GM19043 (cell line): ENCODE data around the gene KIAA0825.

Experiments
- ATAC-seq: cut with Tn5 transposase; IDR thresholded peaks from one replicate; pipeline ENCODE4 v1.9.1; 2021; ENCODE audit warnings: low read depth; ENCODE audit not compliant: unreplicated experiment

Gene KIAA0825, protein sequence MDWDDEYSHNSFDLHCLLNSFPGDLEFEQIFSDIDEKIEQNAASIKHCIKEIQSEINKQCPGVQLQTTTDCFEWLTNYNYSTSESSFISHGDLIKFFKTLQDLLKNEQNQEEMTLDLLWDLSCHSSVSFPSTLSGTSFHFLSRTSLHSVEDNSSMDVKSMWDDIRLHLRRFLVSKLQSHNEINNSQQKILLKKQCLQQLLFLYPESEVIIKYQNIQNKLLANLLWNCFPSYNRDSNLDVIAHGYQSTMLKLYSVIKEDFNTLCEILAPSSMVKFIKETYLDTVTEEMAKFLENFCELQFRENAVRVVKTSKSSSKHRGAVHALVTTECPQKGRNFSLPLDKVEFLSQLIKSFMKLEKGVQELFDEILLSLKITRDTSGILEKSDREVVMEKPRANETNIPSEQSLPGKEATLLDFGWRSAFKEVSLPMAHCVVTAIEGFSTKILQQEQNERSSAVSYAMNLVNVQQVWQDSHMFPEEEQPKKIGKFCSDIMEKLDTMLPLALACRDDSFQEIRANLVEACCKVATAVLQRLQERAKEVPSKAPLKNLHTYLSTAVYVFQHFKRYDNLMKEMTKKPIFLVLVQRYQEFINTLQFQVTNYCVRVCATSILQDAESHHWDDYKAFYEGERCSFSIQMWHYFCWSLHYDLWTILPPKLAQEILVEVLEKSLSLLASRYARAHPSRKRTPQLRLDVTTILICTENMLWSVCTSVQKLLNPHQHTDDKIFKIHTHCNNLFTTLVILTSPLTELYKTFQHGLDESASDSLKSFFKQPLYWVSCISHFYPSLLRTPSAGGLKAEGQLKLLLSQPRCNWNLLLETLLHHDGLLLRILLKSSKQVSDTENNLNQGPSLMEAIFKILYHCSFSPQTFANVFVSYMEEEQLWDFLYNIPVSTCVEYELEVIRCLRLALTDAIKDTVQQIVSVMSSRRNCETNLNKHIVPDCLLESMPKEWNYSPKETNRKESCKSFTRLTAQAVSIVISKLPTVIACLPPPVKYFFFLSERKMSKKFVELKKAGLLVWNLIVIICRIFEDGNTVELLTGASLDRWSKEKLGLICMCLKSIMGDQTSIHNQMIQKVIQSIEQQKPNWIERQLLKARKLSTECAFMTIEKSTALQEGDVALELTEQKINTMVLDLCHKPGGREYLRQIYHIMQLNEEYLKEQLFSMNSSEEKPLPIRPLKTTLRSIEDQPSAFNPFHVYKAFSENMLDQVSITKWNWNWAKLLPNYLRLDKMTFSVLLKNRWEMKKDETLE (N-terminal part only)

DNA sequence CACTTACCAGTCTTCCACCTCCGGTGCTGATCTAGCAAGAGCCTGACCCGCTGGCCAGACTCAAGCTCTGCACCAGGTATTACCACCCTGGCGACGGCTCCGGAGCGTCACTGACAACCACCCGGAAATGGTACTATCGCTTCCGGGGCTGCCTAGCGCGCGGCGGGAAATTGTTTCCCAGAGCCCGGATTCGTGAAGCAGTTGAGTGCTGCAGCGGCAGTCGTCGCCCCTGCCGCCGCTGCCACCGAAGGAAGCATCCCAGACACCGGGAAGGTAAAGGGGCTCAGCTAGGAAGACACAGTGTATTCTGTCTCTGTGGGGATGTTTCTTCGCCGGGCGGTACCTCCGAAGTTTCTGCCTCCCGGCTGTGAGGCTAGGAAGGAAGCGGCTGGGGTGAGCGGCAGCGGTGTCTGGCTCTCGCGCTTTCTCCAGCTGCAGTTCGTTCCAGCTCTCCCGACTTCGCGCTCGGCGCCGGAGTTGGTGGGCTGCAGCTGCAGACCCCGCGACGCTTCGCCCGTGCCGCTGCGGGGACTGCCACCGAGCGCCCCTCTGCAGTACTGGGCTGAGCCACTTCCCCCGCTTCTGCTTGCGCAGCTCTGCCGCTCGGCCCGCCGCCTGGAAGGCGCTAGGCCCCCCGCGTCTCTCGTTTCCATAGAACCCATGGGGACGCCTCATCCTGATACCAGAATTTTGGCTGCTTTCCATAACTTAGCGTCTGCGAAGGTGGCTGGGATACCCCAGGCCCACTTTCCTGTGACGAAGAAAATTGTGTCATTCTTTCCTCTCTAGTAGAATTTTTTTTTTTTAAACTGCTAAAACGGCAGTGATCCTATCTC, at the start of gene KIAA0825, which contains the start of gene SLF1:
KIAA0825 (minus strand) TSS at position 112 of the 836 bp plus-strand sequence. CDS start 81,478 bp downstream, outside the sequence.
SLF1 (plus strand) TSS at position 177 of the 836 bp plus-strand sequence. CDS start 10,142 bp downstream, outside the sequence.
- ATAC-seq: peak; percentile 95

- ATAC-seq: no peak
Measured at GRCh38 chr5:94667937-94668336, 49.5 kb upstream of the KIAA0825 start.

- ATAC-seq: no peak
Measured at GRCh38 chr5:94661086-94661485, 42.7 kb upstream of the KIAA0825 start.

GRCh38 chr5:94660506-94660905, 42.1 kb upstream of the KIAA0825 start:
- ATAC-seq: no peak

- no peak for ATAC-seq
Measured at GRCh38 chr5:94658272-94658671, 39.9 kb upstream of the KIAA0825 start.

- ATAC-seq: no peak
Measured at GRCh38 chr5:94649874-94650273, 31.5 kb upstream of the KIAA0825 start.

- no peak for ATAC-seq
Measured at GRCh38 chr5:94646758-94647157, 28.4 kb upstream of the KIAA0825 start.

DNA sequence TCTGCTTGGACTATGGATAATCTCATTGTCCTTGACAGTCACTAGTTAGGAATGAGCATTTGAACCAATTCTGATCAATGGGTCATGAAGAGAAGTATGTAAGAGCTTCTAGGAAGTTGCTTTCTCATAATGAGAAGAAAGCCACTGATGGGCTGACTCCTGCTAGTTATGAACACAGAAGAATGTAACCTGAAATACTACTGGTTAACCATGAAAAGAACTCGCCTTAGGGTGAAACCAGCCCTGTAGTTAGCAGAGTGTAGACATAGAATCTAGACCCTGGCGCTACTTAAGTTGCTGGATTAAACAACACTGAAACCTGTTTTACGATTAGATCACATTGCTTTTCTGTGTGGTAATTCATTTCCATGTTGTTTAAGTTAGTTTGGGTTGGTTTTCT, 26.6 kb upstream of the KIAA0825 start:
- ATAC-seq: no peak

- no peak for ATAC-seq
Measured at GRCh38 chr5:94640176-94640575, 21.8 kb upstream of the KIAA0825 start.

GRCh38 chr5:94632024-94632423, 13.6 kb upstream of the KIAA0825 start:
- ATAC-seq: peak; percentile 99

DNA sequence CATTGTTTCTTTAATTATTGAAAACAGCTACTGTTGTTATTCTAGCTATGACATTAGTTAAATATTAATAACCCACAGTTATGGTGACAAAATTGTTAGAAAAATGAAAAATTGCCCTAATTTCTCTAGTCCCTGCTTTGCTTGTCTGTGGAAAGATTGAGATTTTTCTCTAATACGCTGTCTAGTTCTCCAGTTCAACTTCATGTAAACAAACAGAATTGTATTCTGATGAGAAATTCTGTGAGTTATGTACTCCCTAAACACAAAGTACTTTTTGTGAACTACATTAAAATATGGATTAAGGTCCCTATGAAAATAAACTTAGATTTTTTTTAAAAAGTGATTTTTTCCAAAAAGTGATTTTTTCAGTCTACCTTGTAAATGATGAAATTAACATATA, 8.8 kb upstream of the KIAA0825 start:
- ATAC-seq: no peak

- no peak for ATAC-seq
Measured at GRCh38 chr5:94623877-94624276, 5.5 kb upstream of the KIAA0825 start.

DNA sequence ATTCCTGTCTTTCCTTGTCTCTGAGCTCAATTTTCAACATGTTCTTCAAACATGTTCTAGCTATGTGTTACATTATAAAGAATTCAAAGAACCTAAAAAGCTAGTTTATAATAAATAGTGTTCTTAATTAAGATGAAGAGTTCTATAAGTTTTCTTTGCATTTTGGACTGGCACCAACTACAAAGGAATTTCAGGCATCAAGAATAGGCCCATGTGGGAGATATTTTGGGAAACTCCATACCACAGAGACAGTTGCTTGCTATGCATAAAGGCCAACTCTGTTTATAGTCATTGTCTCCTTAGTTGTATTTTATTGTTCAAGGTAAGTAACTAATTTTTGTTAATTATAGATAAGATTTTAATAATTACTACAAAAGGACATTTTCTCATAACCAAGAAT, 4.6 kb upstream of the KIAA0825 start:
- ATAC-seq: no peak

- no peak for ATAC-seq
Measured at GRCh38 chr5:94621763-94622162, 3.4 kb upstream of the KIAA0825 start.

DNA sequence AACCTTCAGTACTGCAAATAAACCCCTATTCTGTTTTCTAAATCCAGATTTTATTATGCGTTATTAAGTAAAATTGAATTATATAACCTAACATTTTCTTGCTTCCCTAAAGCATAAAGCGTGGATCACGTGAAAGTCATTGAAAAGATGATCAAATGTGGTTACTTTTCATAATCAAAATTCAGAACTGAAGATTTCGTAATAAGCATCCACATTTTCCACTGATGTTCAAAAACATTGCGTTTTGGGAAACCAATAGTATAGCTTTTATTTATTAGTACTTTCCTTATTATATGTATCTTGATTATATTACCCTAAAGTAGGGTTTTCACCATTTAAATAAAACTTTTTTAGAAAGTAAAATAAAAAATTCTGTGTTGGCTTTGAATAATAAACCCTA, 1.9 kb upstream of the KIAA0825 start:
- ATAC-seq: no peak

- ATAC-seq: peak; percentile 22
Measured at GRCh38 chr5:94618029-94618492, 343 bp downstream of the KIAA0825 start.

DNA sequence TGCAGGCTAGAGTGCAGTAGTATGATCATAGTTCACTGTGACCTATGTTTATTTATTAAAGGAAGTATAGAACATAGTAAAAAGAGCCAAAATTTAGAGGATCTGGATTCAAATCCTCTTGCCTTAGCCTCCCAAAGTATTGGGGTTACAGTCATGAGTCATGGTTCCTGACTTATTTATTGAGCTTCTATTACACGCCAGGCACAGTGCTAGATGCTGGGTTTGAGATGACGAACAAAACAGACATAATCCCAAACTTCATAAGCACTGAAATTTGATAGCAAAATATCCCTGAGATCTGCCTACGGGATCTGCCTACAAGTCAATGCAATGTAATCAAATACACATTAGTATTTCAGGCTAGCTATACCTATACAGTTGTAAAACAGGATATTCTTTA, 2.5 kb downstream of the KIAA0825 start:
- ATAC-seq: no peak

- ATAC-seq: no peak
Measured at GRCh38 chr5:94614156-94614805, 4.1 kb downstream of the KIAA0825 start.

DNA sequence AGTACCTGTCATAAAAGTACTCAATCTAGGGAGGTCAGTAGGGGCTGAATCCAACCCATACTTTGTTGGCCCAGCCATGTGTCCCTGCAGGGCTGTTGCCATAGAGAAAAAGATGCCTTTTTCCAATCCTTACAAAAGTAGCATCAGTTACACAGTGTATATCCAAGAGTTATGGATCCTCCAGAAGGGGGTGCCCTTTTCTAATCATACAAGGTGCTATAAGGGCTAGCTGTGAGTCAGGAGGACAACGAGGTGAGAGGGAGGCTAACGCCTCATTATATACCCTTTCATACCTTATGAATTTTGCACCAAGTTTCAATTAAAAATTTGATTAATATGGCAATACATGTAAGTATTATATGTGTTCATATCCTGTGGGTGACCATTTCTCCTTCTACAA, 4.8 kb downstream of the KIAA0825 start:
- ATAC-seq: no peak
